ENCODE data around the gene PIBF1. TPM values are rescaled to one million over a fixed set of nuclear protein-coding genes. Genes with fewer than 3 reads are reported as not detected.
"Not testable (repeated sequence)": the region's sequence is repeated elsewhere in the genome, so short reads cannot be mapped to it uniquely, and the experiment has no call there.

The PIBF1 gene
- total RNA-seq, 1 donor from 2014 or later, result 44.8 TPM

DNA sequence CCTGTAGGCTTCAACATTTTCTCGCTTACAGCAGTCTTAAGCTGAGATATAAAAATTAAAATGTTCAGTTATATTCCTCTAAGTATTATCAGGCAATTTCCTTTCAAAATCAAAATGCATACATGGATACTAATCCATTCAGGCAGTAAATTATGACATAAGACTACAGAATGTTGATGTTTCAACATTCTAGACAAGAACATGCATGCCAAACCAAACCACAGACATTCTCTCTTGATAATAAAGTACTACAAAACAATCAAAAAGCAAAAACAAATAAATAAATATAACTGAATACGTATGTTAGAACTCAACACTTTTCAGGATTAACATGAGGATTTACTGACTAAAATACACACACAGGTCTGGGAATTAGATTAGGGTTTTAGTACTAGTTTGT, 7.9 kb upstream of the PIBF1 start:
- peaks cover 14% of the 10 kb centered on the region for H3K79me2 ChIP-seq (ENCODE audit: low read depth)
- H3K9me3 ChIP-seq (ENCODE audit: low read depth), result no peaks in the 10 kb centered on the region
- Mint-ChIP-seq H3K4me1 (no peaks in the 10 kb centered on the region), H3K9me3 (no peaks in the 10 kb centered on the region), H3K4me3 (no peak overlapping the region), H3K27ac (no peak overlapping the region), H3K36me3 (peaks cover 12% of the 10 kb centered on the region), H3K27me3 (ENCODE audit: insufficient read depth, low read depth) (no peaks in the 10 kb centered on the region)
- TF ChIP-seq EZH2 (IDR thresholded peaks at IDR 0.05), result no peak
- TF ChIP-seq EZH2phosphoT487 (IDR thresholded peaks at IDR 0.05), result no peak
- TF ChIP-seq, protein P1, sequence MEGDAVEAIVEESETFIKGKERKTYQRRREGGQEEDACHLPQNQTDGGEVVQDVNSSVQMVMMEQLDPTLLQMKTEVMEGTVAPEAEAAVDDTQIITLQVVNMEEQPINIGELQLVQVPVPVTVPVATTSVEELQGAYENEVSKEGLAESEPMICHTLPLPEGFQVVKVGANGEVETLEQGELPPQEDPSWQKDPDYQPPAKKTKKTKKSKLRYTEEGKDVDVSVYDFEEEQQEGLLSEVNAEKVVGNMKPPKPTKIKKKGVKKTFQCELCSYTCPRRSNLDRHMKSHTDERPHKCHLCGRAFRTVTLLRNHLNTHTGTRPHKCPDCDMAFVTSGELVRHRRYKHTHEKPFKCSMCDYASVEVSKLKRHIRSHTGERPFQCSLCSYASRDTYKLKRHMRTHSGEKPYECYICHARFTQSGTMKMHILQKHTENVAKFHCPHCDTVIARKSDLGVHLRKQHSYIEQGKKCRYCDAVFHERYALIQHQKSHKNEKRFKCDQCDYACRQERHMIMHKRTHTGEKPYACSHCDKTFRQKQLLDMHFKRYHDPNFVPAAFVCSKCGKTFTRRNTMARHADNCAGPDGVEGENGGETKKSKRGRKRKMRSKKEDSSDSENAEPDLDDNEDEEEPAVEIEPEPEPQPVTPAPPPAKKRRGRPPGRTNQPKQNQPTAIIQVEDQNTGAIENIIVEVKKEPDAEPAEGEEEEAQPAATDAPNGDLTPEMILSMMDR (IDR thresholded peaks at IDR 0.05), result no peak
- peaks cover 43% of the 10 kb centered on the region for H3K36me3 ChIP-seq
- H4K20me1 ChIP-seq (ENCODE audit: low read depth), result no peaks in the 10 kb centered on the region
- H2AFZ ChIP-seq (replicated peaks), result no peak overlapping the region
- no peak overlapping the region for H3K9ac ChIP-seq
- H3F3A ChIP-seq (ENCODE audit: low read depth), result no peaks in the 10 kb centered on the region
- H3K27ac ChIP-seq, result no peak overlapping the region
- H3K4me3 ChIP-seq, result no peak overlapping the region
- H3K27me3 ChIP-seq, result no peaks in the 10 kb centered on the region
- H3K4me1 ChIP-seq, result no peaks in the 10 kb centered on the region
- DNase-seq (ENCODE audit: low spot score), result no peak
- H3K4me2 ChIP-seq, result no peak overlapping the region

- peaks cover 5% of the 10 kb centered on the region for H3F3A ChIP-seq (ENCODE audit: low read depth)
- no peak overlapping the region for H2AFZ ChIP-seq (replicated peaks)
- Mint-ChIP-seq H3K36me3 (peaks cover 16% of the 10 kb centered on the region), H3K9me3 (no peaks in the 10 kb centered on the region), H3K4me3 (peak overlapping the region; percentile 99), H3K27ac (peak overlapping the region; percentile 97), H3K27me3 (ENCODE audit: insufficient read depth, low read depth) (peaks cover 3% of the 10 kb centered on the region), H3K4me1 (peaks cover 28% of the 10 kb centered on the region)
- peak; percentile 2 for DNase-seq (ENCODE audit: low spot score)
- H4K20me1 ChIP-seq (ENCODE audit: low read depth), result peaks cover 15% of the 10 kb centered on the region
- H3K9me3 ChIP-seq (ENCODE audit: low read depth), result no peaks in the 10 kb centered on the region
- peak overlapping the region; percentile 94 for H3K4me2 ChIP-seq
- no peak overlapping the region for H3K27ac ChIP-seq
- TF ChIP-seq, protein P1 (IDR thresholded peaks at IDR 0.05), result no peak
- TF ChIP-seq EZH2 (IDR thresholded peaks at IDR 0.05), result no peak
- no peak for TF ChIP-seq EZH2phosphoT487 (IDR thresholded peaks at IDR 0.05)
- peaks cover 10% of the 10 kb centered on the region for H3K36me3 ChIP-seq
- H3K79me2 ChIP-seq (ENCODE audit: low read depth), result peaks cover 96% of the 10 kb centered on the region
- H3K9ac ChIP-seq, result peak overlapping the region; percentile 46
- H3K27me3 ChIP-seq, result no peaks in the 10 kb centered on the region
- peaks cover 12% of the 10 kb centered on the region for H3K4me1 ChIP-seq
- peak overlapping the region; percentile 86 for H3K4me3 ChIP-seq
Observed at GRCh38 chr13:72782717-72783116, 784 bp downstream of the PIBF1 start.

GRCh38 chr13:72784679-72785078, 2.7 kb downstream of the PIBF1 start:
- H3K9ac ChIP-seq; H3K36me3 ChIP-seq; DNase-seq (ENCODE audit: low spot score); H3K27ac ChIP-seq; H3K27ac Mint-ChIP-seq; H3K27me3 Mint-ChIP-seq (ENCODE audit: insufficient read depth, low read depth); H2AFZ ChIP-seq (replicated peaks); H3K4me2 ChIP-seq; H3K9me3 Mint-ChIP-seq; H3K4me3 Mint-ChIP-seq; H3K27me3 ChIP-seq; H3K4me3 ChIP-seq; H3F3A ChIP-seq (ENCODE audit: low read depth); H3K9me3 ChIP-seq (ENCODE audit: low read depth): not testable (repeated sequence)
- Histone ChIP-seq H4K20me1 (ENCODE audit: low read depth) (peaks cover 15% of the 10 kb centered on the region), H3K4me1 (peaks cover 12% of the 10 kb centered on the region), H3K79me2 (ENCODE audit: low read depth) (peaks cover 96% of the 10 kb centered on the region)
- Mint-ChIP-seq H3K4me1 (peaks cover 28% of the 10 kb centered on the region), H3K36me3 (peaks cover 16% of the 10 kb centered on the region)

GRCh38 chr13:72788831-72789230, 6.9 kb downstream of the PIBF1 start:
- Mint-ChIP-seq H3K27ac (no peak overlapping the region), H3K4me1 (peaks cover 7% of the 10 kb centered on the region), H3K36me3 (peaks cover 22% of the 10 kb centered on the region), H3K27me3 (ENCODE audit: insufficient read depth, low read depth) (no peaks in the 10 kb centered on the region), H3K4me3 (no peak overlapping the region), H3K9me3 (no peaks in the 10 kb centered on the region)
- Histone ChIP-seq H3K27ac (no peak overlapping the region), H3K9ac (no peak overlapping the region), H3K79me2 (ENCODE audit: low read depth) (peaks cover 65% of the 10 kb centered on the region), H2AFZ (replicated peaks) (no peak overlapping the region), H3F3A (ENCODE audit: low read depth) (no peaks in the 10 kb centered on the region), H3K36me3 (peaks cover 14% of the 10 kb centered on the region), H3K4me1 (no peaks in the 10 kb centered on the region), H3K9me3 (ENCODE audit: low read depth) (no peaks in the 10 kb centered on the region), H4K20me1 (ENCODE audit: low read depth) (peaks cover 8% of the 10 kb centered on the region), H3K4me2 (no peak overlapping the region), H3K4me3 (no peak overlapping the region), H3K27me3 (no peaks in the 10 kb centered on the region)
- no peak for DNase-seq (ENCODE audit: low spot score)
- no peak for TF ChIP-seq EZH2phosphoT487 (IDR thresholded peaks at IDR 0.05)
- TF ChIP-seq, protein P1 (IDR thresholded peaks at IDR 0.05), result no peak
- TF ChIP-seq EZH2 (IDR thresholded peaks at IDR 0.05), result no peak
